K562 (cell line): Measurements from ENCODE around the gene FRG2. TPM values are rescaled to one million over a fixed set of nuclear protein-coding genes. Genes with fewer than 3 reads are reported as not detected.
A peak's percentile ranks its signal among the peaks of the same experiment; 100 is the strongest.
"Not testable (repeated sequence)": the region's sequence is repeated elsewhere in the genome, so short reads cannot be mapped to it uniquely, and the experiment has no call there.

ENCODE experiments used
- ATAC-seq: fragments of 200-7000 bp; cut with Tn5 transposase; 3 replicates; pipeline ENCODE4 v1.9.1; 2020; ENCODE audit warnings: moderate library complexity
- BruUV-seq: library from RNA; stranded (reverse); fragments of 400-500 nt; replicated peaks from 2 replicates; lab custom pipeline; 2021; lab: Mats Ljungman, UMichigan
- CTCF ChIA-PET: fragments of 300-600 bp; formaldehyde crosslinking; extraction: SDS; loops from one replicate; lab custom pipeline; 2021; ENCODE audit warnings: low intra/inter-chr PET ratio; lab: Yijun Ruan, JAX
- POLR2A ChIA-PET: fragments of 300-600, 350-650 bp; sonication (Branson Sonifier 250); formaldehyde crosslinking; extraction: SDS; loops from one replicate; lab custom pipeline; 2021; ENCODE audit warnings: antibody characterized with exemption, inconsistent platforms; lab: Yijun Ruan, JAX
- DNase-seq, 4 experiments: peaks; one replicate each; pipeline versions ENCODE4 v3.0.0 to v3.0.0-alpha.2; 2011 to 2018; ENCODE audit warnings: low spot score in 3 of 4, mixed read lengths in 3 of 4; ENCODE audit errors: extremely low read depth in 1 of 4
- FAIRE-seq: peaks from 2 replicates; lab custom pipeline; 2011; peaks lifted over from hg19 to GRCh38; lab: Jason Lieb, UNC
- H2AFZ ChIP-seq: 2 replicates; pipeline ENCODE4 v1.6.0; 2011; ENCODE audit warnings: low read depth, low read length, control low read depth, inconsistent platforms
- H3K27ac ChIP-seq: fragments of 200-600 bp; 3 replicates; pipeline ENCODE4 v1.8.0; 2011; ENCODE audit warnings: low read depth, mild to moderate bottlenecking, control low read depth, inconsistent platforms, low read length, moderate library complexity, mixed read lengths; ENCODE audit errors: extremely low read depth
- H3K27me3 ChIP-seq, 2 experiments: fragments of 300-600 bp in 1 of 2; 2 replicates in 1 of 2; 3 replicates in 1 of 2; pipeline versions ENCODE4 v1.6.0 to v1.8.0; 2011; ENCODE audit warnings: inconsistent platforms in 2 of 2, low read length in 2 of 2, mild to moderate bottlenecking in 1 of 2, mixed read lengths in 1 of 2, moderate library complexity in 1 of 2; ENCODE audit not compliant: control insufficient read depth in 2 of 2, insufficient read depth in 2 of 2
- H3K36me3 ChIP-seq: fragments of 300-600 bp; 3 replicates; pipeline ENCODE4 v1.8.0; 2011; ENCODE audit warnings: mild to moderate bottlenecking, low read length, inconsistent platforms; ENCODE audit not compliant: control insufficient read depth, insufficient read depth
- H3K4me1 ChIP-seq, 2 experiments: fragments of 200-600 bp in 1 of 2; replicated peaks in 1 of 2; 2 replicates in 1 of 2; 3 replicates in 1 of 2; pipeline versions ENCODE4 v1.5.1 to v1.8.0; 2011; ENCODE audit warnings: inconsistent platforms in 2 of 2, low read length in 2 of 2, mild to moderate bottlenecking in 1 of 2, mixed read lengths in 1 of 2, moderate library complexity in 1 of 2; ENCODE audit not compliant: control insufficient read depth in 2 of 2, insufficient read depth in 2 of 2
- H3K4me2 ChIP-seq: 2 replicates; pipeline ENCODE4 v1.6.1; 2011; ENCODE audit warnings: low read length, control low read depth, inconsistent platforms, mixed read lengths; ENCODE audit not compliant: insufficient read depth
- H3K4me3 ChIP-seq: fragments of 200-600 bp; sonication (generic), shearing (Covaris generic); 2 replicates; pipeline ENCODE4 v1.5.1; 2016; ENCODE audit warnings: control low read depth, inconsistent platforms
- H3K79me2 ChIP-seq: fragments of 200-600 bp; 3 replicates; pipeline ENCODE4 v1.8.0; 2011; ENCODE audit warnings: low read length, inconsistent platforms; ENCODE audit not compliant: control insufficient read depth, insufficient read depth
- H3K9ac ChIP-seq, 2 experiments: 2 replicates each; pipeline versions ENCODE4 v1.6.0 to v1.6.1; 2011; ENCODE audit warnings: low read depth in 2 of 2, low read length in 2 of 2, control low read depth in 1 of 2, inconsistent platforms in 1 of 2, mild to moderate bottlenecking in 1 of 2, mixed read lengths in 1 of 2; ENCODE audit not compliant: insufficient read depth in 1 of 2
- H3K9me1 ChIP-seq: one replicate; pipeline ENCODE4 v1.6.0; 2011; ENCODE audit warnings: inconsistent platforms, mild to moderate bottlenecking, low read length, moderate library complexity; ENCODE audit not compliant: control insufficient read depth, insufficient read depth
- H3K9me3 ChIP-seq: replicated peaks from 2 replicates; pipeline ENCODE4 v1.5.1; 2011; ENCODE audit warnings: low read depth, low read length, inconsistent platforms; ENCODE audit not compliant: control insufficient read depth, insufficient read depth
- H4K20me1 ChIP-seq: replicated peaks from 2 replicates; pipeline ENCODE4 v1.6.1; 2011; ENCODE audit warnings: low read length, inconsistent platforms, mixed read lengths; ENCODE audit not compliant: control insufficient read depth, insufficient read depth
- ZFX ChIP-seq: sonication (generic); formaldehyde crosslinking; IDR thresholded peaks from 2 replicates; pipeline ENCODE4 v1.8.0; 2022; ENCODE audit warnings: mild to moderate bottlenecking, missing genetic modification reagents, moderate library complexity
- WGBS: fragments of 100-300 bp; shearing (Covaris generic); methylation state at CpG from one replicate; pipeline ENCODE4 v1.1.6; 2016; ENCODE audit warnings: low coverage, mixed read lengths; ENCODE audit not compliant: insufficient coverage; ENCODE audit errors: missing lambda C conversion rate; 5-methylcytosine and 5-hydroxymethylcytosine counted together
- in situ Hi-C: fragments of 300-500 bp; cut with MboI; formaldehyde crosslinking; loops from 4 replicates; pipeline ENCODE4 v1.15.0; 2018; ENCODE audit warnings: inconsistent platforms, mixed read lengths
- intact Hi-C: fragments of 100-400 bp; cut with micrococcal nuclease; formaldehyde crosslinking; loops from 2 replicates; pipeline ENCODE4 v1.14.2; 2022
- polyA plus RNA-seq, 8 experiments: library from polyadenylated mRNA; depleted of rRNA in 4 of 8; stranded (reverse) in 5 of 8; unstranded in 3 of 8; fragments of >200 nt; fragmentation: Nextera tagmentation in 2 of 8; fragmentation: Illumina TruSeq in 1 of 8; extraction: Ambion mirVana in 2 of 8; extraction: Trizol in 1 of 8; gene quantifications; 2 replicates each; pipeline versions ENCODE4 v1.2.1 to v1.2.3, GENCODE V29; 2011 to 2014; ENCODE audit warnings: inconsistent platforms in 1 of 8, missing spikeins in 1 of 8
- total RNA-seq, 7 experiments: library from RNA; depleted of rRNA in 6 of 7; stranded (reverse); fragments of >200 nt in 6 of 7; fragmentation: Illumina TruSeq in 2 of 7; extraction: Trizol in 2 of 7; gene quantifications; 2 replicates each; pipeline versions ENCODE4 v1.2.1 to v1.2.3, GENCODE V29; 2011 to 2021; ENCODE audit warnings: low replicate concordance in 1 of 7

Gene FRG2
- total and polyA plus RNA-seq, 9 of the 15 experiments (the other 6 are each of a cell fraction or from before 2014, with no cell fraction given), result 0.07 to 0.13 (median 0.10) TPM; not detected in 5

DNA sequence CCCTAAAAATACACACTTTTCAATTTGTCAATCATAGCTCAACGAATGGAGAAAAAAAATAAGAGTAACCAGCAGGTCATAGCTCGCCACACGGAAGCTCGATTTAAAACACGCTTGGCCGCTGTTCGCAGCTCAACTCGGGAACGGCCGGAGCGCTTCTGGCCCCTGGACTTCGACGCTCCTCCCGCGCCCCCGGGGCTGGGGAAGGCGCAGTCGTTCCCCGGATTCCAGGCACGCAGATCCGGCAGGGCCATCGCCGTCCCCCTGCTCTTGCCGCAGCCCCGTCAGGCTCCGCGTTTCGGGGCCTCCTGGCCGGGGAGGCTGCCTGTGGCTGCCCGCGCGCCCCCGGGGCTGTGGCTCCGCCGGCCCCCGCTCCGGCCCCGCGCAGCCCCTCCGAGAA lies 13.8 kb upstream of the FRG2 start:
- H3K4me3 ChIP-seq, intact Hi-C loops, H3K79me2 ChIP-seq, H3K4me1 ChIP-seq, H3K36me3 ChIP-seq, in situ Hi-C loops, H3K27ac ChIP-seq, DNase-seq, H3K27me3 ChIP-seq, H2AFZ ChIP-seq, H3K9ac ChIP-seq, H3K9me3 ChIP-seq, H3K9me1 ChIP-seq, POLR2A ChIA-PET, ATAC-seq, BruUV-seq, CTCF ChIA-PET, H4K20me1 ChIP-seq, FAIRE-seq, H3K4me2 ChIP-seq: not testable (repeated sequence)
- WGBS, result 53% methylated on average over 23 of the region's 40 CpGs

DNA sequence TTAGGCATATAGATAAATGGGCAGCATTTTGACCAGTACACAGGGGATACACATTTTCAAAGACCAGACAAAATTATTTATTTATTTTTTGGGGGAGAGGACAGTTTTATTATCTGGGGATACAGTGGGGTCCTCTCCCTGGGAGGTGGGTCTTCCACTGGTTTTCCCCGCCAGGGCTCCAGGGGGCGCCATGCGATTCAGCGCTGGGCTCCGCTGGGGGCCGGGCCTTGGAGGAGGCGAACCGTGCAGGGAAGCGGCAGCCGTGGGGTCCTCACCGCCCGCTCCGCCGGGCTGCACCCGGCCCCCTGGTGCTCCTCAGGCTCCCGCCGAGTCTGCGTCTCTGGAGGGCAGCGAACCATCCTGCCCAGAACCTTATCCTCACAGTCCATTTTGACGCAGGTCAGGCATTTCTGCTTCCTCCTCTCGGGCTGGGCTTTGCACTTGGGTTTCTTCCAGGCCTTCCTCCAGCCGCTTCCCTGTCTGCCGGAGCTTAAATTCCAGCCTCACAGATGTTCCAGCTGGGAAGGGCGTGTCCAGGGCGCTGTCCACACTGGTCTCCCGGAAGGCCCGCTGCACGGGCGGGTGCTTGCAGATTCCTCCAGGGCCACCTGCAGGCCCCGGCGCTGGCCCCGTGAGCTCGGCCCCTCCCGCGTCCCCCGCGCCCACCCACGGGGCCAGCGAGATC lies 10.8 kb upstream of the FRG2 start:
- H3K4me3 ChIP-seq, H3K79me2 ChIP-seq, POLR2A ChIA-PET, in situ Hi-C loops, H3K9me3 ChIP-seq, H3K27ac ChIP-seq, intact Hi-C loops, H4K20me1 ChIP-seq, H3K9ac ChIP-seq, DNase-seq, CTCF ChIA-PET, H3K4me2 ChIP-seq, H3K27me3 ChIP-seq, FAIRE-seq, H3K36me3 ChIP-seq, BruUV-seq, H2AFZ ChIP-seq, H3K4me1 ChIP-seq, H3K9me1 ChIP-seq: not testable (repeated sequence)
- TF ChIP-seq ZFX (CRISPR knock-in tag), result 0 out of 2 replicates have a peak, but pooled peaks have one; percentile 22
- peak; percentile 78 for ATAC-seq
- WGBS, result 0% methylated on average over 1 of the region's 39 CpGs

DNA sequence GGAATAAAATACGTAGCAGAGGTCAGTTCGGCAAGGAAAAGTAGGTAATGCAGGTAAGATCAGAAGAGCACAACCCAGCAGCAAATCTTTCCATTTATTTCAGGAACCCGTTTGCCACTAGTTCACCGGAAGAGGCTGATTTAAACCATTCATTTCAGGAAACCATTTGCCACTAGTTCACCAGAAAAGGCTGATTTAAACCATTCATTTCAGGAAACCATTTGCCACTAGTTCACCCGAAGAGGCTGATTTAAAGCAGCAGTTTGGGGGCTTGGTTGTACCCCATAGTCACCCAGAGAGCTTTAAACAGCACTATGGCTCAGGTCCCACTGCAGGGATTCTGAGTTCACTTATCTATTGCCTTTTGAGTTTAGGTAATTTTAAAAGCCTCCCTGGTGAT lies 4.2 kb upstream of the FRG2 start:
- ATAC-seq, H4K20me1 ChIP-seq, H3K4me2 ChIP-seq, BruUV-seq, in situ Hi-C loops, H2AFZ ChIP-seq, H3K9ac ChIP-seq, intact Hi-C loops, H3K9me3 ChIP-seq, H3K9me1 ChIP-seq, H3K4me1 ChIP-seq, DNase-seq, FAIRE-seq, H3K27ac ChIP-seq, POLR2A ChIA-PET, H3K36me3 ChIP-seq, H3K27me3 ChIP-seq, H3K4me3 ChIP-seq, CTCF ChIA-PET, H3K79me2 ChIP-seq: not testable (repeated sequence)
- 0% methylated on average over 2 of the region's 5 CpGs for WGBS
